ENCODE measurements around the gene CEP128.

DNA sequence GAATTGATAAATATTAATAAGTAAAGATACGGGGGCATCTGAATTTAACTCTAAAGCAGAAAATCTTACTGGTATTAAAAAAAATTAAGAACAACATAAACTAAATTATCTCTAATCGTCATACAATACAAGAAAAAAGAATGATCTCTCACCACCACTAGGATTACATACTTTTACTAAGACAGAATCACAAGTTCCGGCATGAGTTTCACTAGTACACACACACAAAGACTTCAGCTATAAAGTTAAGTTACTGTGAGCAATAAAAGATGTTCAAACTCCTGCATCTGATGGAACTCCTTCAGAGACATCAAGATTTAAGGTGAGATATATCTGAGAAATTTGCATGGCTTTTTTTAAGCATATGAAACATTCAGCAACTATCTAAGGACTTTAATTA is 21.9 kb downstream of the CEP128 start:
- TF ChIP-seq POLR2A (IDR thresholded peaks at IDR 0.05): no peak
- TF ChIP-seq, protein P1, sequence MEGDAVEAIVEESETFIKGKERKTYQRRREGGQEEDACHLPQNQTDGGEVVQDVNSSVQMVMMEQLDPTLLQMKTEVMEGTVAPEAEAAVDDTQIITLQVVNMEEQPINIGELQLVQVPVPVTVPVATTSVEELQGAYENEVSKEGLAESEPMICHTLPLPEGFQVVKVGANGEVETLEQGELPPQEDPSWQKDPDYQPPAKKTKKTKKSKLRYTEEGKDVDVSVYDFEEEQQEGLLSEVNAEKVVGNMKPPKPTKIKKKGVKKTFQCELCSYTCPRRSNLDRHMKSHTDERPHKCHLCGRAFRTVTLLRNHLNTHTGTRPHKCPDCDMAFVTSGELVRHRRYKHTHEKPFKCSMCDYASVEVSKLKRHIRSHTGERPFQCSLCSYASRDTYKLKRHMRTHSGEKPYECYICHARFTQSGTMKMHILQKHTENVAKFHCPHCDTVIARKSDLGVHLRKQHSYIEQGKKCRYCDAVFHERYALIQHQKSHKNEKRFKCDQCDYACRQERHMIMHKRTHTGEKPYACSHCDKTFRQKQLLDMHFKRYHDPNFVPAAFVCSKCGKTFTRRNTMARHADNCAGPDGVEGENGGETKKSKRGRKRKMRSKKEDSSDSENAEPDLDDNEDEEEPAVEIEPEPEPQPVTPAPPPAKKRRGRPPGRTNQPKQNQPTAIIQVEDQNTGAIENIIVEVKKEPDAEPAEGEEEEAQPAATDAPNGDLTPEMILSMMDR (IDR thresholded peaks at IDR 0.05 in 4 of 5, conservative IDR thresholded peaks at IDR 0.05 in 1 of 5): no peak

Measured in gastrocnemius medialis (tissue), 4 donors.